ENCODE results near the gene DBF4B. TPM values are rescaled to one million over a fixed set of nuclear protein-coding genes. Genes with fewer than 3 reads are reported as not detected.

DBF4B gene
- total and polyA plus RNA-seq, 2 of the 13 experiments (the other 11 are each of a cell fraction or from before 2014, with no cell fraction given), result 11.7 to 13.2 TPM

GRCh38 chr17:44775136-44775837 is 66.8 kb downstream of the DBF4B start (continued):
- TF ChIP-seq BCL3 (CRISPR knock-in tag; IDR thresholded peaks at IDR 0.05), result peak; percentile 69; the same call in 1 of the 2 replicates
- no peak for TF ChIP-seq ZNF839 (CRISPR knock-in tag; IDR thresholded peaks at IDR 0.05; ENCODE audit: borderline replicate concordance)
- peak; percentile 61; the same call in 1 of the 2 replicates for TF ChIP-seq SIN3A (IDR thresholded peaks at IDR 0.05; ENCODE audit: borderline replicate concordance, low read depth, low read length)
- TF ChIP-seq ZNF44 (CRISPR knock-in tag; IDR thresholded peaks at IDR 0.05), result no peak; the same call in 1 of the 2 replicates
- TF ChIP-seq ZNF788 (CRISPR knock-in tag; IDR thresholded peaks at IDR 0.05; ENCODE audit: borderline replicate concordance), result peak; percentile 72; the same call in 1 of the 2 replicates
- TF ChIP-seq BHLHE40 (IDR thresholded peaks at IDR 0.05; ENCODE audit: low read length), result no peak
- TF ChIP-seq ZNF292 (CRISPR knock-in tag; IDR thresholded peaks at IDR 0.05; ENCODE audit: borderline replicate concordance, low read depth), result peak; percentile 57; the same call in 1 of the 2 replicates

- DNase-seq (ENCODE audit: low spot score), result peak; percentile 32
- H3K4me1 ChIP-seq (ENCODE audit: insufficient read depth, low read length), result peaks cover 43% of the 10 kb centered on the region
- H3K27me3 ChIP-seq (ENCODE audit: control insufficient read depth in 1 of 2, insufficient read depth in 2 of 2, low read length in 2 of 2), result peaks cover 11 to 53% of the 10 kb centered on the region in 2 experiments; a peak in 4 of 5 replicates
- ChIA-PET POLR2A (interaction anchor here (0.6 to 1.3 kb wide), 11 partner anchors 18 to 752 kb away, joined by 3 to 11 read pairs (median 3); partner anchors contain the start of genes DBF4B, EFTUD2, HEXIM2 and NMT1), CTCF (ENCODE audit: low intra/inter-chr PET ratio, low total read pairs) (interaction anchor here (0.7 to 3.1 kb wide), 3 partner anchors 88 to 243 kb away, joined by 3 to 66 read pairs (median 25); no protein-coding TSS in a partner anchor)
- BruUV-seq (replicated peaks), result no TSS peak
- no peak overlapping the region for H2AFZ ChIP-seq (ENCODE audit: low read length)
- no peaks in the 10 kb centered on the region for H3K79me2 ChIP-seq (ENCODE audit: insufficient read depth, low read length)
- H3K4me2 ChIP-seq (ENCODE audit: low read depth, low read length), result peak overlapping the region; percentile 97
- H3K4me3 ChIP-seq (replicated peaks in 1 of 3; ENCODE audit: insufficient read depth in 1 of 3, low read depth in 2 of 3, low read length in 3 of 3), result peak overlapping the region; percentile 42 to 75 (median 64); a peak in 5 of 6 replicates
- WGBS (ENCODE audit: low lambda C conversion rate), result 3% methylated on average over 31 of the region's 43 CpGs
- FAIRE-seq, result peak; percentile 23
- no peak overlapping the region for H3K27ac ChIP-seq (ENCODE audit: extremely low read length, insufficient read depth, low read length)
- intact Hi-C loops (cut with micrococcal nuclease; ENCODE audit: unreplicated experiment) (loop anchor here (1.0 to 5.0 kb wide), 2 partner anchors 89 to 246 kb away; no protein-coding TSS in a partner anchor), in situ Hi-C loops (cut with HindIII; ENCODE audit: extremely low pct_ligation_motif_present, low pct_unique_long_range_greater_than_20kb) (loop anchor here (5.0 to 25.0 kb wide), 2 partner anchors 91 to 236 kb away; no protein-coding TSS in a partner anchor)
- peak; percentile 21 for ATAC-seq
- no peaks in the 10 kb centered on the region for H3K9me3 ChIP-seq (ENCODE audit: low read length)
- no peaks in the 10 kb centered on the region for H3K36me3 ChIP-seq (replicated peaks in 1 of 2; ENCODE audit: control insufficient read depth in 1 of 2, insufficient read depth in 2 of 2, low read length in 2 of 2)
- H3K9ac ChIP-seq (ENCODE audit: insufficient read depth, low read depth, low read length), result peak overlapping the region; percentile 56; the same call in 1 of the 2 replicates
- H4K20me1 ChIP-seq (ENCODE audit: insufficient read depth, low read length), result no peaks in the 10 kb centered on the region
- TF ChIP-seq SP5 (CRISPR knock-in tag; IDR thresholded peaks at IDR 0.05; ENCODE audit: borderline replicate concordance, low read depth) (peak; percentile 54), GABPA (IDR thresholded peaks at IDR 0.05; ENCODE audit: low read depth, low read length) (no peak), GABPA (CRISPR knock-in tag; IDR thresholded peaks at IDR 0.05; ENCODE audit: low read depth) (no peak), TFDP2 (CRISPR knock-in tag; IDR thresholded peaks at IDR 0.05) (no peak), RCOR2 (CRISPR knock-in tag; IDR thresholded peaks at IDR 0.05) (0 out of 2 replicates have a peak, but pooled peaks have one; percentile 13), ZUFSP (CRISPR knock-in tag; IDR thresholded peaks at IDR 0.05; ENCODE audit: borderline replicate concordance) (no peak), CREM (IDR thresholded peaks at IDR 0.05) (no peak), CREM (CRISPR knock-in tag; IDR thresholded peaks at IDR 0.05) (no peak), PLRG1 (conservative IDR thresholded peaks at IDR 0.05) (no peak), ZNF768 (CRISPR knock-in tag; IDR thresholded peaks at IDR 0.05) (peak; percentile 61; the same call in 1 of the 2 replicates), ATRX (CRISPR knock-in tag; IDR thresholded peaks at IDR 0.05; ENCODE audit: borderline replicate concordance) (no peak)
Observed at GRCh38 chr17:44775838-44776621, 67.6 kb downstream of the DBF4B start.

All from HepG2 (cell line).